HG03103 (cell line): Measurements from ENCODE around the gene INSR.

Source experiments
- ATAC-seq: cut with Tn5 transposase; IDR thresholded peaks from one replicate; pipeline ENCODE4 v1.9.1; 2021; ENCODE audit warnings: low read depth; ENCODE audit not compliant: unreplicated experiment

The INSR gene

DNA sequence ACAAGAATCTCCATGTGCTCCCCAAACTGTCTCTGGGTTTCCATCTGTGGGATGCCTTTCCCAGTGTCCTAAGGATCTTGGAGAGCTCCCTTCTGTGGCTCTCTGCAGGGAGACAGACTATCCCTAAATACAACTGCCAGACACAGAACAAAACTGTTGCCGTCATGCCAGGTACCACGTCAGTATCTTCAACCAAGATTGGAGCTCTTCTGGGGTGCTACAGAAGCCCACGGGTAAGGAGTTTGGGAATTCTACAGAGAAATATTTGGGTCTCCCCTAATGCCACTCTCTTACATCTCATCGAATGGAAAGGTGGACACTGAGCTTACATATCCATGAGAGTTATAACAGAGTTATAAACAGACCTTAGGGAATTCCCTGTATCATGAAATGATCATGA lies 230.9 kb downstream of the INSR start:
- no peak for ATAC-seq
